ENCODE data around the gene OLA1. TPM values are rescaled to one million over a fixed set of nuclear protein-coding genes. Genes with fewer than 3 reads are reported as not detected.

OLA1 gene
- total and polyA plus RNA-seq, 2 of the 13 experiments (the other 11 are each of a cell fraction or from before 2014, with no cell fraction given), result 153 to 241 TPM

DNA sequence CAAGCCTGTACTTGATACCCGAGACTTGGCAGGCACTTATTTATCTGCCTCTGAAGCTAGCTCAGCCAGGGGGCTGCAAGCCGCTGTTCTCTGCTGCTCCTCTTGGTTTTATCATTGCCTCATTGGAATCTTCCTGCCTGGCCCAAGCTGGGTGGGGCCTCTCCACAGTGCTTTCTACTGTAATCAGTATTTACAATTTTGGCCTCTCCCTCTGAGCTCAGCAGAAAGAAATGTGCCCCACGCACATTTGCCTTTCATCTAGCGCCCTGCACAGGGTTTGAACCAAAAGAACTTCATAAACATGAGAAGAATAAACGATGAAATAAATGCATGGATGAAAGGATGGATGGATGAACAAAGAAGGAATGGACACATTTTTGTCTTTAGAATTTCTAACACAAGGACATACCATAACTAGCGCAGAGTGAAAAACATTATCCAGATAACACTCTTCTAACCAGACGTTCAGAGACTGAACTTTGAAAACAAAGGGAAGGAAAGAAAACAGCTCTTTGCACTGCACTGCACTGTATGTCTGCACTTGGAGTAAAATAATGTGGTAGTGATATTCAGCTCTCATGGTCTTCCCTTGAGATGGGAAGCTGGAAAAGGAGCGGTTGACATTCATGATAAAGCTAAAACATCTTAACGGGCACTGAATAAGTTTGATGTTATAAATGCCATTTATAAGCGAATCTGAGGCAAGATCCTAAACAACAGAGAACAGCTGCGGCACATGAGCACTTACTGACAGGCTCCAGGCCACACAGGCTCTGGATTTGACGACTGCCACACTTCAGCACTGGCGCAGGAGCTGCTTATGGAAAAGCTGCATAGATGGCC, 196.4 kb downstream of the OLA1 start (continued):
- TF ChIP-seq, protein P1, sequence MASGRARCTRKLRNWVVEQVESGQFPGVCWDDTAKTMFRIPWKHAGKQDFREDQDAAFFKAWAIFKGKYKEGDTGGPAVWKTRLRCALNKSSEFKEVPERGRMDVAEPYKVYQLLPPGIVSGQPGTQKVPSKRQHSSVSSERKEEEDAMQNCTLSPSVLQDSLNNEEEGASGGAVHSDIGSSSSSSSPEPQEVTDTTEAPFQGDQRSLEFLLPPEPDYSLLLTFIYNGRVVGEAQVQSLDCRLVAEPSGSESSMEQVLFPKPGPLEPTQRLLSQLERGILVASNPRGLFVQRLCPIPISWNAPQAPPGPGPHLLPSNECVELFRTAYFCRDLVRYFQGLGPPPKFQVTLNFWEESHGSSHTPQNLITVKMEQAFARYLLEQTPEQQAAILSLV (CRISPR knock-in tag; IDR thresholded peaks at IDR 0.05; ENCODE audit: borderline replicate concordance), result no peak
- TF ChIP-seq FOSL2 (CRISPR knock-in tag; IDR thresholded peaks at IDR 0.05) (peak; percentile 92), TGIF2 (CRISPR knock-in tag; IDR thresholded peaks at IDR 0.05) (0 out of 2 replicates have a peak, but pooled peaks have one; percentile 28), PITX1 (CRISPR knock-in tag; IDR thresholded peaks at IDR 0.05) (0 out of 2 replicates have a peak, but pooled peaks have one; percentile 15), ZBTB20 (CRISPR knock-in tag; IDR thresholded peaks at IDR 0.05; ENCODE audit: borderline replicate concordance, low read depth) (0 out of 2 replicates have a peak, but pooled peaks have one; percentile 49), POLR2G (IDR thresholded peaks at IDR 0.05; ENCODE audit: low read depth, low read length) (0 out of 2 replicates have a peak, but pooled peaks have one; percentile 19), CEBPB (IDR thresholded peaks at IDR 0.05; ENCODE audit: borderline replicate concordance, low read depth, low read length) (peak; percentile 18; the same call in 1 of the 2 replicates), FOSL1 (CRISPR knock-in tag; IDR thresholded peaks at IDR 0.05; ENCODE audit: borderline replicate concordance) (peak; percentile 55; the same call in 1 of the 2 replicates), JUND (CRISPR knock-in tag; IDR thresholded peaks at IDR 0.05) (peak; percentile 79; the same call in 1 of the 2 replicates), JDP2 (CRISPR knock-in tag; IDR thresholded peaks at IDR 0.05; ENCODE audit: borderline replicate concordance) (no peak), ZFP36 (IDR thresholded peaks at IDR 0.05; ENCODE audit: borderline replicate concordance, low read depth, low read length, partially characterized antibody) (no peak), ATF7 (IDR thresholded peaks at IDR 0.05) (no peak), ATF7 (CRISPR knock-in tag; IDR thresholded peaks at IDR 0.05) (peak; percentile 89), STAG1 (CRISPR knock-in tag; IDR thresholded peaks at IDR 0.05) (peak; percentile 24; the same call in 1 of the 2 replicates), SOX5 (CRISPR knock-in tag; IDR thresholded peaks at IDR 0.05; ENCODE audit: borderline replicate concordance) (peak; percentile 70), ELF3 (CRISPR knock-in tag; IDR thresholded peaks at IDR 0.05) (0 out of 2 replicates have a peak, but pooled peaks have one; percentile 7), ARNT (IDR thresholded peaks at IDR 0.05) (no peak), MZF1 (CRISPR knock-in tag; IDR thresholded peaks at IDR 0.05; ENCODE audit: borderline replicate concordance) (no peak)
- TF ChIP-seq, protein P2, sequence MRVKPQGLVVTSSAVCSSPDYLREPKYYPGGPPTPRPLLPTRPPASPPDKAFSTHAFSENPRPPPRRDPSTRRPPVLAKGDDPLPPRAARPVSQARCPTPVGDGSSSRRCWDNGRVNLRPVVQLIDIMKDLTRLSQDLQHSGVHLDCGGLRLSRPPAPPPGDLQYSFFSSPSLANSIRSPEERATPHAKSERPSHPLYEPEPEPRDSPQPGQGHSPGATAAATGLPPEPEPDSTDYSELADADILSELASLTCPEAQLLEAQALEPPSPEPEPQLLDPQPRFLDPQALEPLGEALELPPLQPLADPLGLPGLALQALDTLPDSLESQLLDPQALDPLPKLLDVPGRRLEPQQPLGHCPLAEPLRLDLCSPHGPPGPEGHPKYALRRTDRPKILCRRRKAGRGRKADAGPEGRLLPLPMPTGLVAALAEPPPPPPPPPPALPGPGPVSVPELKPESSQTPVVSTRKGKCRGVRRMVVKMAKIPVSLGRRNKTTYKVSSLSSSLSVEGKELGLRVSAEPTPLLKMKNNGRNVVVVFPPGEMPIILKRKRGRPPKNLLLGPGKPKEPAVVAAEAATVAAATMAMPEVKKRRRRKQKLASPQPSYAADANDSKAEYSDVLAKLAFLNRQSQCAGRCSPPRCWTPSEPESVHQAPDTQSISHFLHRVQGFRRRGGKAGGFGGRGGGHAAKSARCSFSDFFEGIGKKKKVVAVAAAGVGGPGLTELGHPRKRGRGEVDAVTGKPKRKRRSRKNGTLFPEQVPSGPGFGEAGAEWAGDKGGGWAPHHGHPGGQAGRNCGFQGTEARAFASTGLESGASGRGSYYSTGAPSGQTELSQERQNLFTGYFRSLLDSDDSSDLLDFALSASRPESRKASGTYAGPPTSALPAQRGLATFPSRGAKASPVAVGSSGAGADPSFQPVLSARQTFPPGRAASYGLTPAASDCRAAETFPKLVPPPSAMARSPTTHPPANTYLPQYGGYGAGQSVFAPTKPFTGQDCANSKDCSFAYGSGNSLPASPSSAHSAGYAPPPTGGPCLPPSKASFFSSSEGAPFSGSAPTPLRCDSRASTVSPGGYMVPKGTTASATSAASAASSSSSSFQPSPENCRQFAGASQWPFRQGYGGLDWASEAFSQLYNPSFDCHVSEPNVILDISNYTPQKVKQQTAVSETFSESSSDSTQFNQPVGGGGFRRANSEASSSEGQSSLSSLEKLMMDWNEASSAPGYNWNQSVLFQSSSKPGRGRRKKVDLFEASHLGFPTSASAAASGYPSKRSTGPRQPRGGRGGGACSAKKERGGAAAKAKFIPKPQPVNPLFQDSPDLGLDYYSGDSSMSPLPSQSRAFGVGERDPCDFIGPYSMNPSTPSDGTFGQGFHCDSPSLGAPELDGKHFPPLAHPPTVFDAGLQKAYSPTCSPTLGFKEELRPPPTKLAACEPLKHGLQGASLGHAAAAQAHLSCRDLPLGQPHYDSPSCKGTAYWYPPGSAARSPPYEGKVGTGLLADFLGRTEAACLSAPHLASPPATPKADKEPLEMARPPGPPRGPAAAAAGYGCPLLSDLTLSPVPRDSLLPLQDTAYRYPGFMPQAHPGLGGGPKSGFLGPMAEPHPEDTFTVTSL (CRISPR knock-in tag; IDR thresholded peaks at IDR 0.05; ENCODE audit: borderline replicate concordance), result 0 out of 2 replicates have a peak, but pooled peaks have one; percentile 48
- TF ChIP-seq, protein P3, sequence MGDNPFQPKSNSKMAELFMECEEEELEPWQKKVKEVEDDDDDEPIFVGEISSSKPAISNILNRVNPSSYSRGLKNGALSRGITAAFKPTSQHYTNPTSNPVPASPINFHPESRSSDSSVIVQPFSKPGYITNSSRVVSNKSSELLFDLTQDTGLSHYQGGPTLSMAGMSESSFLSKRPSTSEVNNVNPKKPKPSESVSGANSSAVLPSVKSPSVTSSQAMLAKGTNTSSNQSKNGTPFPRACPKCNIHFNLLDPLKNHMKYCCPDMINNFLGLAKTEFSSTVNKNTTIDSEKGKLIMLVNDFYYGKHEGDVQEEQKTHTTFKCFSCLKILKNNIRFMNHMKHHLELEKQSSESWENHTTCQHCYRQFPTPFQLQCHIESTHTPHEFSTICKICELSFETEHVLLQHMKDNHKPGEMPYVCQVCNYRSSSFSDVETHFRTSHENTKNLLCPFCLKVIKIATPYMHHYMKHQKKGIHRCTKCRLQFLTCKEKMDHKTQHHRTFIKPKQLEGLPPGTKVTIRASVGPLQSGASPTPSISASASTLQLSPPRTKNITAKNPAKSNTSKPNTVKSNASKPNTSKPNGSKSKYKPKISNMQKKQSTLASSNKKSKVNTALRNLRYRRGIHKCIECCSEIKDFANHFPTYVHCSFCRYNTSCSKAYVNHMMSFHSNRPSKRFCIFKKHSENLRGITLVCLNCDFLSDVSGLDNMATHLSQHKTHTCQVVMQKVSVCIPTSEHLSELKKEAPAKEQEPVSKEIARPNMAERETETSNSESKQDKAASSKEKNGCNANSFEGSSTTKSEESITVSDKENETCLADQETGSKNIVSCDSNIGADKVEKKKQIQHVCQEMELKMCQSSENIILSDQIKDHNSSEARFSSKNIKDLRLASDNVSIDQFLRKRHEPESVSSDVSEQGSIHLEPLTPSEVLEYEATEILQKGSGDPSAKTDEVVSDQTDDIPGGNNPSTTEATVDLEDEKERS (CRISPR knock-in tag; IDR thresholded peaks at IDR 0.05), result peak; percentile 41; the same call in 1 of the 2 replicates

Data from HepG2 (cell line).